GM19463 (cell line): ENCODE results near the gene TRMT1.

Source experiments
- ATAC-seq: cut with Tn5 transposase; IDR thresholded peaks from one replicate; pipeline ENCODE4 v1.9.1; 2021; ENCODE audit warnings: mild to moderate bottlenecking, moderate library complexity; ENCODE audit not compliant: unreplicated experiment

Gene TRMT1

DNA sequence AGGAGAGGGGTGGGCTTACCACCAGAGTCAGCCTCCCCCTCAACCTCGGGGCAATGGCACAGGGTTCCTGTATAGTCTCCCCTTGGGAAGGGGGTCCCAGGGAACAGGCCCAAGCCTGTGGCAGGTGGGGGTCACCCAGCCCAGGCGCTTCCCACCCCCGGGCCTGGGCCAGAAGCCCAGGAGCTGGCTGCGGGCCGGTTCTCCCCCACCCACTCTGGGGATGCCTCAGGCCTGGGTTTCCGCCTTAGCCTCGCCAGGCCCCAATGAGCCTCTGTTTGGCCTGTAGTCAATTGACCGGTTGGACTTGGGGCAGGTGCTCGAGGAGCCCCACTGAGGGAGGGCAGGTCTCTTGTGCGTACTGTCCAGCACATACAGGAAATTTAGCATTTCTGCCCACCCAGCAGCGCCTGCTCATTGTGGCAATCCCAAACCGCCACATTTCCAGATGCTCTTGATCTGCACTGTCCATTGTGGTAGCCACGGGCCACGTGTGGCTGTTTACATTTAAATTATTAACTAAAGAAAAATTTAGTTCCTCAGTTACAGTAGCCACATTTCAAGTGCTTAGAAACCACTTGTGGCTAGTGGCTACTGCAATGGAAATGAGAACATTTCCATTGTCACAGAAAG lies 23.8 kb downstream of the TRMT1 start:
- no peak for ATAC-seq

GRCh38 chr19:13092158-13092543 lies 24.4 kb downstream of the TRMT1 start:
- no peak for ATAC-seq

DNA sequence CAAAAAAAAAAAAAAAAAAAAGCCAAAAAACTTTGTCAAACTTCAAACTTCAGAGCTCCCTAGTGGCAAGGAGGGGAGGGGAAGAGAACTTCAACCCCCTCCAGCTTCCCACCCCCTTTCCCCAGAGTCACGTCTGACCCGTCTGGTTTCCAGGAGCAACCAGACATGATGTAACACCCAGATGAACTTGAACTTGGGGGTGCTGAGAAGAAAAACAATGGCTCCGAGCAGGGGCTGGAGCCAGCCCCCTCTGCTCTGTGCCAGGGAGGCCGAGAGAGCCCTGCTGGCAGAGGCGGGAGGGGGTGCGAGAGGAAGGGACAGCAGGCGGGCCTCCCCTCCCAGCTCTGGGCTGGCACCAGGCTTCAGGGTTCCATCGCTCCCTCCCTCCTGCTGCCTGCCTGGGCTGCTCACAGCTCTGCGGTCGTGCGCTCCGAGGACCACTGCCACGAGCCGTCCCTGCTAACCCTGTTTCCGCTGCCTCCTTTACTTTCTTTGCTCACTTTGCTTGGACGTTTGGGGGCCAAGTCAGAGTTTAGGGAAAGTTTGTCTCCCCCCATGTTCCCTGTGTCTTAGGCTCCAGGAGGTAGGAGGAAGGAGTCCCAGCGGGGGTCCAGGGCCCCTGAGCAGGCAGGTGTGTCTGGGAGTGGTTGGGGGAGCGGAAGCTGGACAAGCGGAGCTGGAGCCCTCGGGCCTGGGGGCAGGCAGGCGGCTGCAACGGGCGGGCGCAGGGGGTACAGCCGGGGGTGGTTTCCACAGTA lies 25.0 kb downstream of the TRMT1 start:
- ATAC-seq = no peak

- no peak for ATAC-seq
Measured at GRCh38 chr19:13090511-13091231, 25.9 kb downstream of the TRMT1 start.

- ATAC-seq = no peak
Measured at GRCh38 chr19:13089857-13090507, 26.6 kb downstream of the TRMT1 start.

- no peak for ATAC-seq
Measured at GRCh38 chr19:13089139-13089856, 27.2 kb downstream of the TRMT1 start.

GRCh38 chr19:13087795-13088537 lies 28.6 kb downstream of the TRMT1 start:
- no peak for ATAC-seq

DNA sequence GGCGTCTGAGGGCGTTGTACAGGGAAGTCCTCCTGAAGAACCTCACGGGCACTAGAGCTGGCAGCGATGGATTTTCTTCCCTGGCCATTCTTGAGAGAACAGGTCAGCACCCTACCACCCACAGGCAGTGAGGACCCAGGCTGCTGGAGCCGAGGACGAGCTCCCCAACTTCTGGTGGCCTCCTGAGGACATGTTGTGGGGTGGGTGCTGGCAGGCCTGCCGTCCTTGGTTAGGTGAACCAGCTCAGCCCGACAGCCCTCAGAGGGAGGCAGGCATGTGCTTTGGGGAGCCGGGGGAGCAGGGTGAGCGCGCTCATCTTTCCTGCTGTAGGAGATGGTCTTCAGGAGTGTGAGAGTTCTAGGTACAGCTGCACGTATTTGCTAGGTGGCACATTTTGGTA lies 29.2 kb downstream of the TRMT1 start:
- no peak for ATAC-seq

GRCh38 chr19:13086341-13086740 lies 30.2 kb downstream of the TRMT1 start:
- no peak for ATAC-seq

- ATAC-seq = no peak
Measured at GRCh38 chr19:13085666-13086065, 30.9 kb downstream of the TRMT1 start.

DNA sequence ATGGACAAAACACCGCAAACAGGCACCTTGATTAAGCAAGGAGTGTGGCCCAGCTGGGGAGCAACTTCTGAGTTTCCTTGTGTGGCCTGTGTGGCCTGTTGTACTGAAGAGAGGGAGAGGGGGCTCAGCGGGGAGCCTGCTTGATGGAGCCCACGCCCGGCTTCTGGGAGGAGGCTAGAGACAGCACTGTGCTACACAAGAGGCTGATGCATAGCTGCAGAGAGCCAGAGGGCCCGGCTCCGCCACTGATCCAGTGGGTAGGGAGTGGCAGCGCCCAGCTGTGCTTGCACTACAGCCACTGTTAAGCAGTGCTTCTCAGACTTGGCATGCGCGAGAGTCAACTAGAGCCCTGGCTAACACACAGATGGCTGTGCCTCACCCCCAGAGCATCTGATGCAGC lies 32.9 kb downstream of the TRMT1 start:
- ATAC-seq = no peak

DNA sequence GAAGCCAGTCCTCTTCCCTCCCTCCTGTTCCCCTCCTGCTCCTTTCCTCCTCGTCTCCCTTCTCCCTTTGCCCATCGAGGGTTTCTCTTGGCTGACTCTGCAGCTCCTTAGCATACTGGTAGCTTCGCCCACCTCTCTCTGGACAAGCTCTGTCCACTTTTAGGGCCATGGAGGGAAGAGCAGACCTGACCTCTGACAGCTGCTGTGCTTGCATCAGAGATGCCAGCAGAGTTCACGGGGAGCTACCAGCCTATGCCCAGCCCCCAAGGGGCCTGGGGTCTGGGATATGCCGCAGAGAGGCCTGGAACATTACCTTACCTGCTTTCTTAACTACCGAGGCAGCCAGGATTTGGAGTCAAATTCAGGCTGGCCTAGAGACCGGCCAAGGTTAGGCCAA lies 33.5 kb downstream of the TRMT1 start:
- no peak for ATAC-seq

DNA sequence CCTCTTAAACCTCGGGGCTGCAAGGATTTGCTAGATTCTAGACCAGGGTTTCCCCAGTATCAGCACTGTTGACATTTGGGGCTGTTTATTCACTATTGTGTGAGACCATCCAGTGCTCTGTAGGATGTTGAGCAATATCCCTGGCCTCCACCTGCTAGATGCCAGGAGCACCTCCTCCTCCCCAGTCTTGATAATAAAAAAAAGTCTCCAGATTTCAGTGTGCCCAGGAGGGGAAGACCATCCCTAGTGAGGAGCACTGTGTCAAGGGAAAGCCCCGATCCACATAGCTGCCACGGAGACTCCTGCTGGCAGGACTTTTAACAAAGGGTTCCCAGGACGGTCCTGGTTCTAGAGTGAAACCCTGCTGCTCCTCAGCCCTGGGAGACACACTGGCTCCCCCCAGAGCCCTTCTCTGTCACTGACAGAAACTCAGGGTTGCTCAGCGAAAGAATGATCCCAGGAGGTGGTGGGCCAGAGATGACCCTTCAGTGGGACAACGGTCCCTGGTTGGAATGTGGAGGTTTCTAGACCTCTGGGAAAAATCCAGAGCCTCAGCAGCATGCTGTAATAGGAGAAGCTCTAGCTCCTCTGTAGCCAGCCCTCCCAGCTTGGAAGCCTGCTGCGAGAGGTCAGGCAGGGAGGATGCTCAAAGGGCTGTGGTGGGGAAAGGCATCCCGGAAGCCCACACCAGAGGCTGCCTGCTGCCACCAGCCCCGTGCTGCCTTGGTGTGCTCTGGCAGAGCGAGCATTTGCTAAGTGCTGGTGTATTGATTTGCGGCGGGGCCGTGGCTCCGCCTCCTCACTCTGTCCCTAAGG lies 34.1 kb downstream of the TRMT1 start:
- ATAC-seq = no peak

GRCh38 chr19:13079542-13079986 lies 37.0 kb downstream of the TRMT1 start:
- ATAC-seq = no peak

GRCh38 chr19:13078897-13079541 lies 37.5 kb downstream of the TRMT1 start:
- ATAC-seq = no peak

DNA sequence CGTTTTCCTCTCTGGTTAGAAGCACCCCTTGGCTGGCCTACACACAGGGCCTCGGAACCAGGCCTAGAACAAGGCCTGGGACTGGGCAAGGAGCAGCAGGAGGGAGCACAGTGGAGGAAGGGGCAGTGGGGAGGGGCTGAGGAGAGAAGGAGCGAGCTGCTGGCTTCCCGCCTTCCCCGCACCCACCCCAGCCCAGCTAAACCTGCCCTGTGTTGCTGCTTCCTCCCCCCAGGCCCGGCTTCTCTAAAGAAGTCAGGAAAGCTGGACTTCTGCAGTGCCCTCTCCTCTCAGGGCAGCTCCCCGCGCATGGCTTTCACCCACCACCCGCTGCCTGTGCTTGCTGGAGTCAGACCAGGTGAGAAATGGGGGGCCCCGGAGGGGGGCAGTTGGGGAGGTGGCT lies 38.2 kb downstream of the TRMT1 start:
- no peak for ATAC-seq

GRCh38 chr19:13077240-13077639 lies 39.3 kb downstream of the TRMT1 start:
- no peak for ATAC-seq

DNA sequence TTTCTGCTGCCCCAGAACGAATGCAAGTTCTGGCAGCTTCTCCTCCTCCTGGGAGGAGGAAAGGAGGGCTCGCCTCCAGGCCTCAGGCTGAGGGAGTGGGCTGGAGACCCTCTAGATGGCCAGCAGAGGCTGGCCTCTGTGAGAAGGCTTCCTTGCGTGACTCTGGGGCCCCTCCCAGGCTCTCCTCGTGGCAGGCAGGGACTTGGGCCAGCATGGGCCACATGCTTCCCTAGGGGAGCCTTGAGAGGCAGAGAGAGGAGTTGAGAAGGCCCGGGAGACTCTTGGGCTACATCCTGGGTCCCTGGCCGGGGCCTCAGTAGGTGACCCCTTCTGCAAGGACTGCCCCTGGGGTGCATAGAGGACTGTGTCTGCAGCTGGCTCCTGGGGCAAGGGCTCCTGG lies 39.8 kb downstream of the TRMT1 start:
- ATAC-seq = no peak

DNA sequence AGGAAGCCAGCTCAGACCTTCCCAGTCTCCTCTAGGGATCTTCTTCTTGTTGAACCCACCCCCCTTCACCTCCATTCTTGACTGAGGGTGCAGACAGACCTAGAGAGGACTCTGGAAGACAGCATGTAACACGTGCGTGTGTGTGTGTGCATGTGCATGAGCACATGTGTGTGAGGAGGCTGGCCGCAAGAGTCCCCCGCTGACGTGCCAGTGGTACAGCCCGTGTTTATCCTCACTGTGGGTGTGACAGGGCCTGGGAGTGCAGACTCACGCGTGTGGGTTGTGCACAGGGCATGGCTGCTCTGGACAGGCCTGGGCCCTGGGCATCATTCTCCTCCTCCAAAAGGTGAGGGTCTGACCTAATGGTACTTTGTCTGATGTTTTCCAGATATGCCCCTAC lies 40.2 kb downstream of the TRMT1 start:
- no peak for ATAC-seq
